GM12872 (cell line): ENCODE data around the gene CHD9.

Source experiments
- CTCF ChIP-seq: IDR thresholded peaks from 3 replicates; pipeline ENCODE4 v1.5.1; 2011; ENCODE audit warnings: low read depth, mild to moderate bottlenecking, low read length, moderate library complexity; ENCODE audit not compliant: insufficient read depth

CHD9 gene

GRCh38 chr16:53257001-53257400 is 202.2 kb downstream of the CHD9 start:
- TF ChIP-seq CTCF: no peak

GRCh38 chr16:53258809-53259208 is 204.0 kb downstream of the CHD9 start:
- no peak for TF ChIP-seq CTCF

- no peak for TF ChIP-seq CTCF
Observed at GRCh38 chr16:53261276-53261675, 206.5 kb downstream of the CHD9 start.

- TF ChIP-seq CTCF: no peak
Observed at GRCh38 chr16:53262645-53263044, 207.9 kb downstream of the CHD9 start.

- no peak for TF ChIP-seq CTCF
Observed at GRCh38 chr16:53266156-53266555, 211.4 kb downstream of the CHD9 start.

- no peak for TF ChIP-seq CTCF
Observed at GRCh38 chr16:53281280-53281679, 226.5 kb downstream of the CHD9 start.

GRCh38 chr16:53281859-53282258 is 227.1 kb downstream of the CHD9 start:
- no peak for TF ChIP-seq CTCF

- no peak for TF ChIP-seq CTCF
Observed at GRCh38 chr16:53282328-53282727, 227.5 kb downstream of the CHD9 start.
